H1 (cell line): ENCODE results near the gene B3GALT4. TPM values are rescaled to one million over a fixed set of nuclear protein-coding genes. Genes with fewer than 3 reads are reported as not detected.

Experiments
- BCL11A ChIP-seq, 2 experiments: IDR thresholded peaks; one replicate each; pipeline ENCODE4 v1.6.1; 2011; ENCODE audit warnings: low read depth in 2 of 2, low read length in 2 of 2, mild to moderate bottlenecking in 2 of 2
- CREB1 ChIP-seq: IDR thresholded peaks from 2 replicates; pipeline ENCODE4 v1.6.1; 2012; ENCODE audit warnings: inconsistent platforms
- CTBP2 ChIP-seq: IDR thresholded peaks from 2 replicates; pipeline ENCODE4 v1.7.0; 2011; ENCODE audit warnings: borderline replicate concordance, mild to moderate bottlenecking, moderate library complexity, mixed read lengths, low read length; ENCODE audit not compliant: insufficient read depth, insufficient read length
- GABPA ChIP-seq: IDR thresholded peaks from 2 replicates; pipeline ENCODE4 v1.6.1; 2011; ENCODE audit warnings: mild to moderate bottlenecking, low read length, moderate library complexity, borderline replicate concordance; ENCODE audit not compliant: insufficient read depth
- KDM5A ChIP-seq: fragments of 200-600 bp; IDR thresholded peaks from 2 replicates; pipeline ENCODE4 v1.7.1; 2012; ENCODE audit warnings: mild to moderate bottlenecking, low read length, inconsistent platforms, mixed read lengths
- NRF1 ChIP-seq: IDR thresholded peaks from 2 replicates; pipeline ENCODE4 v1.6.1; 2011; ENCODE audit warnings: mild to moderate bottlenecking, low read depth, low read length, improper control_type of control experiment
- TAF1 ChIP-seq: IDR thresholded peaks from 2 replicates; pipeline ENCODE4 v1.6.1; 2011; ENCODE audit warnings: mild to moderate bottlenecking, low read depth, low read length
- polyA plus RNA-seq, 7 experiments: library from polyadenylated mRNA; depleted of rRNA in 3 of 7; stranded (reverse) in 5 of 7; unstranded in 2 of 7; fragments of >200 nt in 5 of 7; fragments of 200-250 nt in 2 of 7; gene quantifications; 1 replicate in 5 of 7; 2 replicates in 1 of 7; 4 replicates in 1 of 7; pipeline versions ENCODE4 v1.2.1 to v1.2.3, GENCODE V29; 2011 to 2013; ENCODE audit warnings: missing spikeins in 2 of 7, mixed read lengths in 2 of 7
- total RNA-seq: library from RNA; stranded (reverse); fragmentation: NEBNext Ultra II Directional; extraction: Animal tissue kit (Norgen Biotek cat#: 25700); gene quantifications from 2 replicates; pipeline ENCODE4 v1.2.1, GENCODE V29; 2021
- TF ChIP-seq, protein P1 (sequence below): fragments of 300-600 bp; sonication (generic); IDR thresholded peaks from 2 replicates; pipeline ENCODE4 v1.7.1; 2012; ENCODE audit warnings: low read length, moderate library complexity, mild to moderate bottlenecking, inconsistent platforms; ENCODE audit not compliant: insufficient replicate concordance
- TF ChIP-seq, protein P2 (sequence below), 3 experiments: IDR thresholded peaks; 1 replicate in 2 of 3; 2 replicates in 1 of 3; pipeline versions ENCODE4 v1.5.1 to v1.6.1; 2011; ENCODE audit warnings: low read length in 3 of 3, mild to moderate bottlenecking in 3 of 3, inconsistent platforms in 2 of 3, low read depth in 1 of 3, moderate library complexity in 1 of 3; ENCODE audit not compliant: insufficient read depth in 1 of 3; ENCODE audit errors: control extremely low read depth in 1 of 3

B3GALT4 gene
- total and polyA plus RNA-seq, 2 of the 8 experiments (the other 6 are each of a cell fraction or from before 2014, with no cell fraction given), result 2.2 to 3.0 TPM

DNA sequence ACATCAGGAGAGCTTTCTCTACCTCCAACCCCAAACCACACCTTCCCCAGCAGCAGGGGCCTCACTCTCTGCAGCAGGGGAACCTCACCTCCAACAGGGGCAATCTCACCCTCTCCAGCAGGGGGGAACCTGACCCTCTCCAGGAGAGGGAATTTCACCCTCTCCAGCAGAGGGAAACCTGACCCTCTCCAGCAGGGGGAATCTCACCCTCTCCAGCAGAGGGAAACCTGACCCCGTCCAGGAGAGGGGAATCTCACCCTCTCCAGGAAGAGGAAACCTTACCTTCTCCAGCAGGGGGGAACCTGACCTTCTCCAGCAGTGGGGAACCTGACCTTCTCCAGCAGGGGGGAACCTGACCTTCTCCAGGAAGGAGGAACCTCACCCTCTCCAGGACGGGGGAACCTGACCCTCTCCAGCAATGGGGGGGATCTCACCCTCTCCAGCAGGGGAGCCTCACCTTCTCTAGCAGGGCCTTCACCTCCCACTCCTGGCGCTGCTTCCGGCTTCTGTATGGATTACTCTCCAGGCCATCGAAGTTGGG is 3.1 kb downstream of the B3GALT4 start (continued):
- TF ChIP-seq, protein P1, sequence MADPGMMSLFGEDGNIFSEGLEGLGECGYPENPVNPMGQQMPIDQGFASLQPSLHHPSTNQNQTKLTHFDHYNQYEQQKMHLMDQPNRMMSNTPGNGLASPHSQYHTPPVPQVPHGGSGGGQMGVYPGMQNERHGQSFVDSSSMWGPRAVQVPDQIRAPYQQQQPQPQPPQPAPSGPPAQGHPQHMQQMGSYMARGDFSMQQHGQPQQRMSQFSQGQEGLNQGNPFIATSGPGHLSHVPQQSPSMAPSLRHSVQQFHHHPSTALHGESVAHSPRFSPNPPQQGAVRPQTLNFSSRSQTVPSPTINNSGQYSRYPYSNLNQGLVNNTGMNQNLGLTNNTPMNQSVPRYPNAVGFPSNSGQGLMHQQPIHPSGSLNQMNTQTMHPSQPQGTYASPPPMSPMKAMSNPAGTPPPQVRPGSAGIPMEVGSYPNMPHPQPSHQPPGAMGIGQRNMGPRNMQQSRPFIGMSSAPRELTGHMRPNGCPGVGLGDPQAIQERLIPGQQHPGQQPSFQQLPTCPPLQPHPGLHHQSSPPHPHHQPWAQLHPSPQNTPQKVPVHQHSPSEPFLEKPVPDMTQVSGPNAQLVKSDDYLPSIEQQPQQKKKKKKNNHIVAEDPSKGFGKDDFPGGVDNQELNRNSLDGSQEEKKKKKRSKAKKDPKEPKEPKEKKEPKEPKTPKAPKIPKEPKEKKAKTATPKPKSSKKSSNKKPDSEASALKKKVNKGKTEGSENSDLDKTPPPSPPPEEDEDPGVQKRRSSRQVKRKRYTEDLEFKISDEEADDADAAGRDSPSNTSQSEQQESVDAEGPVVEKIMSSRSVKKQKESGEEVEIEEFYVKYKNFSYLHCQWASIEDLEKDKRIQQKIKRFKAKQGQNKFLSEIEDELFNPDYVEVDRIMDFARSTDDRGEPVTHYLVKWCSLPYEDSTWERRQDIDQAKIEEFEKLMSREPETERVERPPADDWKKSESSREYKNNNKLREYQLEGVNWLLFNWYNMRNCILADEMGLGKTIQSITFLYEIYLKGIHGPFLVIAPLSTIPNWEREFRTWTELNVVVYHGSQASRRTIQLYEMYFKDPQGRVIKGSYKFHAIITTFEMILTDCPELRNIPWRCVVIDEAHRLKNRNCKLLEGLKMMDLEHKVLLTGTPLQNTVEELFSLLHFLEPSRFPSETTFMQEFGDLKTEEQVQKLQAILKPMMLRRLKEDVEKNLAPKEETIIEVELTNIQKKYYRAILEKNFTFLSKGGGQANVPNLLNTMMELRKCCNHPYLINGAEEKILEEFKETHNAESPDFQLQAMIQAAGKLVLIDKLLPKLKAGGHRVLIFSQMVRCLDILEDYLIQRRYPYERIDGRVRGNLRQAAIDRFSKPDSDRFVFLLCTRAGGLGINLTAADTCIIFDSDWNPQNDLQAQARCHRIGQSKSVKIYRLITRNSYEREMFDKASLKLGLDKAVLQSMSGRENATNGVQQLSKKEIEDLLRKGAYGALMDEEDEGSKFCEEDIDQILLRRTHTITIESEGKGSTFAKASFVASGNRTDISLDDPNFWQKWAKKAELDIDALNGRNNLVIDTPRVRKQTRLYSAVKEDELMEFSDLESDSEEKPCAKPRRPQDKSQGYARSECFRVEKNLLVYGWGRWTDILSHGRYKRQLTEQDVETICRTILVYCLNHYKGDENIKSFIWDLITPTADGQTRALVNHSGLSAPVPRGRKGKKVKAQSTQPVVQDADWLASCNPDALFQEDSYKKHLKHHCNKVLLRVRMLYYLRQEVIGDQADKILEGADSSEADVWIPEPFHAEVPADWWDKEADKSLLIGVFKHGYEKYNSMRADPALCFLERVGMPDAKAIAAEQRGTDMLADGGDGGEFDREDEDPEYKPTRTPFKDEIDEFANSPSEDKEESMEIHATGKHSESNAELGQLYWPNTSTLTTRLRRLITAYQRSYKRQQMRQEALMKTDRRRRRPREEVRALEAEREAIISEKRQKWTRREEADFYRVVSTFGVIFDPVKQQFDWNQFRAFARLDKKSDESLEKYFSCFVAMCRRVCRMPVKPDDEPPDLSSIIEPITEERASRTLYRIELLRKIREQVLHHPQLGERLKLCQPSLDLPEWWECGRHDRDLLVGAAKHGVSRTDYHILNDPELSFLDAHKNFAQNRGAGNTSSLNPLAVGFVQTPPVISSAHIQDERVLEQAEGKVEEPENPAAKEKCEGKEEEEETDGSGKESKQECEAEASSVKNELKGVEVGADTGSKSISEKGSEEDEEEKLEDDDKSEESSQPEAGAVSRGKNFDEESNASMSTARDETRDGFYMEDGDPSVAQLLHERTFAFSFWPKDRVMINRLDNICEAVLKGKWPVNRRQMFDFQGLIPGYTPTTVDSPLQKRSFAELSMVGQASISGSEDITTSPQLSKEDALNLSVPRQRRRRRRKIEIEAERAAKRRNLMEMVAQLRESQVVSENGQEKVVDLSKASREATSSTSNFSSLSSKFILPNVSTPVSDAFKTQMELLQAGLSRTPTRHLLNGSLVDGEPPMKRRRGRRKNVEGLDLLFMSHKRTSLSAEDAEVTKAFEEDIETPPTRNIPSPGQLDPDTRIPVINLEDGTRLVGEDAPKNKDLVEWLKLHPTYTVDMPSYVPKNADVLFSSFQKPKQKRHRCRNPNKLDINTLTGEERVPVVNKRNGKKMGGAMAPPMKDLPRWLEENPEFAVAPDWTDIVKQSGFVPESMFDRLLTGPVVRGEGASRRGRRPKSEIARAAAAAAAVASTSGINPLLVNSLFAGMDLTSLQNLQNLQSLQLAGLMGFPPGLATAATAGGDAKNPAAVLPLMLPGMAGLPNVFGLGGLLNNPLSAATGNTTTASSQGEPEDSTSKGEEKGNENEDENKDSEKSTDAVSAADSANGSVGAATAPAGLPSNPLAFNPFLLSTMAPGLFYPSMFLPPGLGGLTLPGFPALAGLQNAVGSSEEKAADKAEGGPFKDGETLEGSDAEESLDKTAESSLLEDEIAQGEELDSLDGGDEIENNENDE, result no peak
- no peak for TF ChIP-seq GABPA
- no peak for TF ChIP-seq CTBP2
- TF ChIP-seq KDM5A, result no peak
- TF ChIP-seq, protein P2, sequence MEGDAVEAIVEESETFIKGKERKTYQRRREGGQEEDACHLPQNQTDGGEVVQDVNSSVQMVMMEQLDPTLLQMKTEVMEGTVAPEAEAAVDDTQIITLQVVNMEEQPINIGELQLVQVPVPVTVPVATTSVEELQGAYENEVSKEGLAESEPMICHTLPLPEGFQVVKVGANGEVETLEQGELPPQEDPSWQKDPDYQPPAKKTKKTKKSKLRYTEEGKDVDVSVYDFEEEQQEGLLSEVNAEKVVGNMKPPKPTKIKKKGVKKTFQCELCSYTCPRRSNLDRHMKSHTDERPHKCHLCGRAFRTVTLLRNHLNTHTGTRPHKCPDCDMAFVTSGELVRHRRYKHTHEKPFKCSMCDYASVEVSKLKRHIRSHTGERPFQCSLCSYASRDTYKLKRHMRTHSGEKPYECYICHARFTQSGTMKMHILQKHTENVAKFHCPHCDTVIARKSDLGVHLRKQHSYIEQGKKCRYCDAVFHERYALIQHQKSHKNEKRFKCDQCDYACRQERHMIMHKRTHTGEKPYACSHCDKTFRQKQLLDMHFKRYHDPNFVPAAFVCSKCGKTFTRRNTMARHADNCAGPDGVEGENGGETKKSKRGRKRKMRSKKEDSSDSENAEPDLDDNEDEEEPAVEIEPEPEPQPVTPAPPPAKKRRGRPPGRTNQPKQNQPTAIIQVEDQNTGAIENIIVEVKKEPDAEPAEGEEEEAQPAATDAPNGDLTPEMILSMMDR (IDR thresholded peaks at IDR 0.05; ENCODE audit: control extremely low read depth in 1 of 3, insufficient read depth in 1 of 3, low read depth in 1 of 3, low read length in 3 of 3), result peak in 2 of 3 experiments; percentile 80 to 99; a peak in 3 of 4 replicates
- no peak for TF ChIP-seq BCL11A (IDR thresholded peaks at IDR 0.05; ENCODE audit: low read depth in 2 of 2, low read length in 2 of 2)
- TF ChIP-seq NRF1, result no peak
- TF ChIP-seq CREB1, result no peak
- TF ChIP-seq TAF1, result no peak
